ENCODE results near the gene FOXL2NB.

FOXL2NB gene

GRCh38 chr3:138937690-138938055 is 9.3 kb upstream of the FOXL2NB start:
- Histone ChIP-seq H3K79me2 (ENCODE audit: insufficient read depth, low read length) (no peaks in the 10 kb centered on the region), H3K9me3 (ENCODE audit: insufficient read depth, low read length) (no peaks in the 10 kb centered on the region), H3K9me2 (replicated peaks; ENCODE audit: insufficient read depth, low read length) (no peaks in the 10 kb centered on the region), H2AFZ (ENCODE audit: low read depth, low read length, severe bottlenecking) (no peak overlapping the region), H3K27me3 (ENCODE audit: low read length) (no peaks in the 10 kb centered on the region), H3K36me3 (ENCODE audit: low read length) (no peaks in the 10 kb centered on the region), H3K9ac (ENCODE audit: low read length) (no peak overlapping the region), H3F3A (ENCODE audit: insufficient read depth) (no peaks in the 10 kb centered on the region), H3K4me2 (ENCODE audit: low read depth, low read length, poor library complexity, severe bottlenecking) (no peak overlapping the region), H3K4me3 (ENCODE audit: insufficient read depth, low read length, poor library complexity, severe bottlenecking) (no peak overlapping the region), H4K20me1 (ENCODE audit: low read depth, low read length) (no peaks in the 10 kb centered on the region), H3K27ac (ENCODE audit: low read depth, low read length) (no peak overlapping the region)
- TF ChIP-seq CTCF (IDR thresholded peaks at IDR 0.05; ENCODE audit: insufficient read depth, low read length, poor library complexity, severe bottlenecking) (no peak), EZH2phosphoT487 (conservative IDR thresholded peaks at IDR 0.05; ENCODE audit: low read length) (no peak)

DNA sequence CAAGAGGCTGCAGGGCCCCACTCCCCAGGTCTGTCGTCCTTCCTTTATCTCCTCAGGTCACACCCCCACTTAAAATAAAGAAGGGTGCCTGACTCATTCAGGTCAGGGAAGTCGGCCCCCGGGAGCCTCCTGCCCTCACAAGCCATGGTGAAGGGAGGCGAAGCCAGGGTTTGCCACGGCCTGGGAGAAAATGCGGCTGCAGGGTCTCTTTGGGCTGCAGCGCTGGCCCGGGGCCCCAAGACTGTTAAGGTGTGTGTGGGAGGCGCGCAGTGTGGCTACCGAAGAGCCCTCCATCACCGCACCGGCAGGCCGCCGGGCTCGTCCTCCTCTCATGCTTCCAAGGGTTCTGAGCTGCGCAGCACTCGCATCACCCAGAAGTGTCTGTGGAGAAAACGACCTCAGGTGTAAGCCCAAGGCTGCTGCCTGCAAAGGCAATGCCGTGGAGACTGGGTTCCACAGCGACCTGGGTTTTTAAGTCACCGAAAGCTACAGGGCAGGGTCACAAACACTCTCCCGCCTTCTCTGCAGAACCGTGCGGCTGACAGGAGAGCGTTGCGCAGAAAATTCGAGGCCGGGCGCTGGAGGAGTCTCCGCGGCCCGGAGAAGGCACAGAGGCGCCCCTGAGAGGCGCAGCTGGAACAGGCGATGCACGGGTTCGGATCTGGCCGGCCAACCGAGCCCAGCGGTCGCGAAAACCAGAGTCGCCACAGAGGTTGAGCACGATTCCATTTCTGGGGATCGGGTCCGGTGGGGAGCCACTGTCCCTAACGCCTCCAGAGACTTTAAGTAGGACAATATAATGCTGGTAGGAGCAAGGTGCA is 8.8 kb upstream of the FOXL2NB start:
- Histone ChIP-seq H3K27me3 (ENCODE audit: low read length) (no peaks in the 10 kb centered on the region), H3K9ac (ENCODE audit: low read length) (no peak overlapping the region), H3K9me2 (replicated peaks; ENCODE audit: insufficient read depth, low read length) (no peaks in the 10 kb centered on the region), H2AFZ (ENCODE audit: low read depth, low read length, severe bottlenecking) (no peak overlapping the region), H3K4me2 (ENCODE audit: low read depth, low read length, poor library complexity, severe bottlenecking) (no peak overlapping the region), H3K79me2 (ENCODE audit: insufficient read depth, low read length) (no peaks in the 10 kb centered on the region), H3F3A (ENCODE audit: insufficient read depth) (no peaks in the 10 kb centered on the region), H4K20me1 (ENCODE audit: low read depth, low read length) (no peaks in the 10 kb centered on the region), H3K9me3 (ENCODE audit: insufficient read depth, low read length) (no peaks in the 10 kb centered on the region), H3K4me3 (ENCODE audit: insufficient read depth, low read length, poor library complexity, severe bottlenecking) (no peak overlapping the region), H3K27ac (ENCODE audit: low read depth, low read length) (no peak overlapping the region), H3K36me3 (ENCODE audit: low read length) (no peaks in the 10 kb centered on the region)
- TF ChIP-seq CTCF (IDR thresholded peaks at IDR 0.05; ENCODE audit: insufficient read depth, low read length, poor library complexity, severe bottlenecking): no peak
- no peak for TF ChIP-seq EZH2phosphoT487 (conservative IDR thresholded peaks at IDR 0.05; ENCODE audit: low read length)

- H3F3A ChIP-seq (ENCODE audit: insufficient read depth): no peaks in the 10 kb centered on the region
- H2AFZ ChIP-seq (ENCODE audit: low read depth, low read length, severe bottlenecking): no peak overlapping the region
- H3K27me3 ChIP-seq (ENCODE audit: low read length): no peaks in the 10 kb centered on the region
- no peak overlapping the region for H3K9ac ChIP-seq (ENCODE audit: low read length)
- no peak for TF ChIP-seq CTCF (IDR thresholded peaks at IDR 0.05; ENCODE audit: insufficient read depth, low read length, poor library complexity, severe bottlenecking)
- no peak for TF ChIP-seq EZH2phosphoT487 (conservative IDR thresholded peaks at IDR 0.05; ENCODE audit: low read length)
- H4K20me1 ChIP-seq (ENCODE audit: low read depth, low read length): no peaks in the 10 kb centered on the region
- H3K27ac ChIP-seq (ENCODE audit: low read depth, low read length): no peak overlapping the region
- no peaks in the 10 kb centered on the region for H3K36me3 ChIP-seq (ENCODE audit: low read length)
- H3K9me2 ChIP-seq (replicated peaks; ENCODE audit: insufficient read depth, low read length): no peaks in the 10 kb centered on the region
- no peak overlapping the region for H3K4me3 ChIP-seq (ENCODE audit: insufficient read depth, low read length, poor library complexity, severe bottlenecking)
- H3K79me2 ChIP-seq (ENCODE audit: insufficient read depth, low read length): no peaks in the 10 kb centered on the region
- H3K9me3 ChIP-seq (ENCODE audit: insufficient read depth, low read length): no peaks in the 10 kb centered on the region
- no peak overlapping the region for H3K4me2 ChIP-seq (ENCODE audit: low read depth, low read length, poor library complexity, severe bottlenecking)
Measured at GRCh38 chr3:138938877-138939560, 8.0 kb upstream of the FOXL2NB start.

All from SU-DHL-6 (cell line).